HEK293 (cell line): Measurements from ENCODE around the gene HADHA.

Source experiments
- CTCF ChIP-seq: fragments of 450-650 bp; formaldehyde crosslinking; IDR thresholded peaks from 2 replicates; pipeline ENCODE4 v1.5.1; 2016; ENCODE audit warnings: missing biosample characterization, missing genetic modification characterization
- SP3 ChIP-seq: fragments of 450-650 bp; formaldehyde crosslinking; IDR thresholded peaks from 2 replicates; pipeline ENCODE4 v1.5.1; 2016; ENCODE audit warnings: missing biosample characterization, missing genetic modification characterization
- ZBTB49 ChIP-seq: fragments of 450-650 bp; formaldehyde crosslinking; IDR thresholded peaks from 2 replicates; pipeline ENCODE4 v1.5.1; 2016; ENCODE audit warnings: missing biosample characterization, missing genetic modification characterization, low read depth
- ZNF10 ChIP-seq: fragments of 450-650 bp; formaldehyde crosslinking; IDR thresholded peaks from 2 replicates; pipeline ENCODE4 v1.5.1; 2017; ENCODE audit warnings: missing biosample characterization, missing genetic modification characterization
- ZNF354C ChIP-seq: fragments of 450-650 bp; formaldehyde crosslinking; IDR thresholded peaks from 2 replicates; pipeline ENCODE4 v1.5.1; 2016; ENCODE audit warnings: missing biosample characterization, missing genetic modification characterization, low read depth, borderline replicate concordance
- ZNF629 ChIP-seq: fragments of 450-650 bp; formaldehyde crosslinking; IDR thresholded peaks from 2 replicates; pipeline ENCODE4 v1.5.1; 2017; ENCODE audit warnings: missing biosample characterization, missing genetic modification characterization
- TF ChIP-seq, protein P1 (sequence below): fragments of 450-650 bp; formaldehyde crosslinking; conservative IDR thresholded peaks from 2 replicates; pipeline ENCODE4 v1.5.1; 2016; ENCODE audit warnings: low read depth, missing biosample characterization, missing genetic modification characterization
- TF ChIP-seq, protein P2 (sequence below): fragments of 450-650 bp; formaldehyde crosslinking; IDR thresholded peaks from 2 replicates; pipeline ENCODE4 v1.5.1; 2017; ENCODE audit warnings: missing biosample characterization, missing genetic modification characterization

- TF ChIP-seq, protein P1, sequence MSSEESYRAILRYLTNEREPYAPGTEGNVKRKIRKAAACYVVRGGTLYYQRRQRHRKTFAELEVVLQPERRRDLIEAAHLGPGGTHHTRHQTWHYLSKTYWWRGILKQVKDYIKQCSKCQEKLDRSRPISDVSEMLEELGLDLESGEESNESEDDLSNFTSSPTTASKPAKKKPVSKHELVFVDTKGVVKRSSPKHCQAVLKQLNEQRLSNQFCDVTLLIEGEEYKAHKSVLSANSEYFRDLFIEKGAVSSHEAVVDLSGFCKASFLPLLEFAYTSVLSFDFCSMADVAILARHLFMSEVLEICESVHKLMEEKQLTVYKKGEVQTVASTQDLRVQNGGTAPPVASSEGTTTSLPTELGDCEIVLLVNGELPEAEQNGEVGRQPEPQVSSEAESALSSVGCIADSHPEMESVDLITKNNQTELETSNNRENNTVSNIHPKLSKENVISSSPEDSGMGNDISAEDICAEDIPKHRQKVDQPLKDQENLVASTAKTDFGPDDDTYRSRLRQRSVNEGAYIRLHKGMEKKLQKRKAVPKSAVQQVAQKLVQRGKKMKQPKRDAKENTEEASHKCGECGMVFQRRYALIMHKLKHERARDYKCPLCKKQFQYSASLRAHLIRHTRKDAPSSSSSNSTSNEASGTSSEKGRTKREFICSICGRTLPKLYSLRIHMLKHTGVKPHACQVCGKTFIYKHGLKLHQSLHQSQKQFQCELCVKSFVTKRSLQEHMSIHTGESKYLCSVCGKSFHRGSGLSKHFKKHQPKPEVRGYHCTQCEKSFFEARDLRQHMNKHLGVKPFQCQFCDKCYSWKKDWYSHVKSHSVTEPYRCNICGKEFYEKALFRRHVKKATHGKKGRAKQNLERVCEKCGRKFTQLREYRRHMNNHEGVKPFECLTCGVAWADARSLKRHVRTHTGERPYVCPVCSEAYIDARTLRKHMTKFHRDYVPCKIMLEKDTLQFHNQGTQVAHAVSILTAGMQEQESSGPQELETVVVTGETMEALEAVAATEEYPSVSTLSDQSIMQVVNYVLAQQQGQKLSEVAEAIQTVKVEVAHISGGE (tag by site-specific recombination) = no peak
- TF ChIP-seq, protein P2, sequence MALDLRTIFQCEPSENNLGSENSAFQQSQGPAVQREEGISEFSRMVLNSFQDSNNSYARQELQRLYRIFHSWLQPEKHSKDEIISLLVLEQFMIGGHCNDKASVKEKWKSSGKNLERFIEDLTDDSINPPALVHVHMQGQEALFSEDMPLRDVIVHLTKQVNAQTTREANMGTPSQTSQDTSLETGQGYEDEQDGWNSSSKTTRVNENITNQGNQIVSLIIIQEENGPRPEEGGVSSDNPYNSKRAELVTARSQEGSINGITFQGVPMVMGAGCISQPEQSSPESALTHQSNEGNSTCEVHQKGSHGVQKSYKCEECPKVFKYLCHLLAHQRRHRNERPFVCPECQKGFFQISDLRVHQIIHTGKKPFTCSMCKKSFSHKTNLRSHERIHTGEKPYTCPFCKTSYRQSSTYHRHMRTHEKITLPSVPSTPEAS (tag by site-specific recombination) = no peak
- TF ChIP-seq ZNF10 (tag by site-specific recombination) (no peak), ZNF629 (no peak), SP3 (no peak), ZBTB49 (no peak), CTCF (tag by site-specific recombination) (no peak), ZNF354C (tag by site-specific recombination) (no peak)
Observed at GRCh38 chr2:26238311-26238958, 6.0 kb downstream of the HADHA start.
